SIG-M5 treated with dmso at 0.1 percent for 504 hours (cell line): ENCODE results near the gene RPS6KL1.

Source experiments
- DNase-seq: peaks from one replicate; lab custom pipeline; 2025; ENCODE audit not compliant: unreplicated experiment; lab: John Stamatoyannopoulos, UW

RPS6KL1 gene

GRCh38 chr14:74891870-74892269, 31.2 kb downstream of the RPS6KL1 start:
- no peak for DNase-seq

DNA sequence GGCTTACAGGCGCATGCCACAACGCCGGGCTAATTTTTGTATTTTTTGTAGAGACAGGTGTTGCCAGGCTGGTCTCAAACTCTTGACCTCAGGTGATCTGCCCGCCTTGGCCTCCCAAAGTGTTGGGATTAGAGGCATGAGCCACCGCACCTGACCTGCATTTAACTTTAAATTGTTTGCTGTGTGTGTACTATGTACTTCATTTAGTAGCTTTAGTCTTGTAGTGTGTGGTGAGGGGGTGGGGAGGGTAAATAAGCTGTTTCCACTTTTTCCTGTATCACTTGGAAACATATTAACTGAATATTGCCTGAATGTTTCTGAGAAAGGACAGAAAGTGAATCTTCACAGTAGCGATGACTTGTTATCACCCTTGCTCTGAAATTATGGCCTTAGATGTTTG, 32.8 kb downstream of the RPS6KL1 start:
- no peak for DNase-seq

DNA sequence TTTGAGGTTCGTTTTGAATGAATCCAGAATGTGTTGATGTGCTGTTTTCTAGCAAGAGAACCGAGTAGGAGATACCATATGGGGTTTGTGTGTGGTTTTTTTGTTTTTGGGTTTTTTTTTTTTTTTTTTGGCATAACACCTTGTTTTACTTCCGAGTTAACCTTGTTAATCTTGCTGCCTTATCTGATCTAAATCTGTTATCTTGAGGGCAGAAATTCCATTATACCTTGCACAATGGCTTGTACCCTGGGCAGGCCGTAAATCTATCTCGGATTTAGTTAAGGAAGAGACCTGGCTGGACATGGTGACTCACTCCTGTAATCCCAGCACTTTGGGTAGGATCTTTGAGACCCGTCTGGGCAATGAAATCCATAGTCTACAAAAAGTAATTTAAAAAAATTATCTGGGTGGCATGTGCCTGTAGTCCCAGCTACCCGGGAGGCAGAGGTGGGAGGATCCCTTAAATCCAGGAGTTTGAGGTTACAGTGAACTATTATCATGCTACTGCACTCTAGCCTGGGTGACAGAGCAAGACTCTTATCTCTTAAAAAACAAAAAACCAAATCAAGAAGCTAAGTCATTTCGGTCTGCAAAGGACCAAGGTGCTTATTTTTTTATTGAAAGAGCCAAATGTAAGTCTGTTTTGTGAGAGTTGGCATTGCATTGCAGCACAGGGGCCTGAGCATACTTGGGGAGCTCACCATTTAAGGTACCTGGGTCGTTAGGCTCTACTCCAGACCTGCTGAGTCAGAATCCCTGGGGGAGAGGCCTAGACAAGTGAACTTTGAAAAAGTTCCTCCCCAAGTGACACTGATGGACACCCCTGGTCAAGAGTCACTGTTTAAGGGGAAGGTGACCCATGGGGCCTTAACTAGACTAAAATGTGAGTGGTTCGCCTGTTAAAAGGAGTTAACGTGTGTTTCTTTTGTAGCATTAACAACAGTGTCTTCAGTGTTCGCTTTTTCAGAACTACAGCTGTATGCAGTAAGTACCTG, 34.6 kb downstream of the RPS6KL1 start:
- no peak for DNase-seq

DNA sequence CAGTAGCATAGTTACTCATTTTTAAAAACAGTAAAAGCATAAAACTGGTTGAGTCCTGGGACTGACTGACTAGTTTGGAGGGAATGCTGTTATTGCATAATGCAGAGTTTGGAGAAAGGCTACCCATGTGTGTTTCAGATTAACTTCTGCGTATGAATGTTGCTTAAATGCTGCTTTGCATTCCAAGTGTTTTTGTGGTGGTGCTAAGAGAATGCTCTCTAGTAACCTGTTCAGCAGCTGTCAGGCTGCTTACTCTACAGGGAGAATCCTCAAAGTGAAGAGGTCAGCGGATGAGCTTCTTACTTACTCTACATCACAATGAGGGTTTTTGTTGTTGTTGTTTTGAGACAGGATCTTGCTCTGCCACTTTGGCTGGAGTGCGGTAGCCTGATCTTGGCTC, 37.1 kb downstream of the RPS6KL1 start:
- DNase-seq, result no peak

GRCh38 chr14:74882103-74882920, 40.7 kb downstream of the RPS6KL1 start:
- peak; percentile 42 for DNase-seq

DNA sequence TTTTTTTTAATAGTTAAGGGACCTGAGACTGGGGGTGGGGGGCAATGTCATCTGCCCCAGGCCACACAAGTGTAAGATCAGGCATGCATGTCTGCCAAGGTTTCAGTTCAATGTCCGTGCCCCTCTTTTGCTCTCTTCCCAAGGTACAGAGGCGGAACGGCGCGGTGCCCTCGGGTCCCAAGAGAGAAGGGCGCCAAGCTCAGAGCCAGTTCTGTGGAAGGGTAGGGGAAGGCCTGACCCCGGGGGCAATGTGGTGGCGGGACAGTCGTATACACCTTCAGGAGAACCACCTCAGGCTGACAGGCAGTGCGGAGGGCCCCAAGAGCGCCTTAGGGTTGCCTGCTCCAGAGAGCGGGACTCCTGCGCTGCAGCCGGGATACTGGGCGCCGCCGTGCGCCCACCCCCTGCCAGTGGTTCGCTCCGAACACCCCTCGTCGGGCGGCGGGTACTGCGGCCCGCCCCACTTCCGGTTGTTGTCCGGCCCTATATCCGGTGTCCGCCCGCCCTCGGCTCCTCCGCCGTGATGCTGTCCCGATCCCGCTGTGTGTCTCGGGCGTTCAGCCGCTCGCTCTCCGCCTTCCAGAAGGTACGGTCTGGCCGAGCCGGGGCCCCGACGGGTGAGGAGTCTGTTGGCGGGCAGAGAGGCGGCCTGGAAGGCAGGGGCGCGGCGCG, 41.5 kb downstream of the RPS6KL1 start, which contains the start of gene DLST:
DLST (plus strand) TSS at position 486 of the 672 bp plus-strand sequence; CDS start at position 524, 38 bp downstream.
- DNase-seq, result peak; percentile 85

DNA sequence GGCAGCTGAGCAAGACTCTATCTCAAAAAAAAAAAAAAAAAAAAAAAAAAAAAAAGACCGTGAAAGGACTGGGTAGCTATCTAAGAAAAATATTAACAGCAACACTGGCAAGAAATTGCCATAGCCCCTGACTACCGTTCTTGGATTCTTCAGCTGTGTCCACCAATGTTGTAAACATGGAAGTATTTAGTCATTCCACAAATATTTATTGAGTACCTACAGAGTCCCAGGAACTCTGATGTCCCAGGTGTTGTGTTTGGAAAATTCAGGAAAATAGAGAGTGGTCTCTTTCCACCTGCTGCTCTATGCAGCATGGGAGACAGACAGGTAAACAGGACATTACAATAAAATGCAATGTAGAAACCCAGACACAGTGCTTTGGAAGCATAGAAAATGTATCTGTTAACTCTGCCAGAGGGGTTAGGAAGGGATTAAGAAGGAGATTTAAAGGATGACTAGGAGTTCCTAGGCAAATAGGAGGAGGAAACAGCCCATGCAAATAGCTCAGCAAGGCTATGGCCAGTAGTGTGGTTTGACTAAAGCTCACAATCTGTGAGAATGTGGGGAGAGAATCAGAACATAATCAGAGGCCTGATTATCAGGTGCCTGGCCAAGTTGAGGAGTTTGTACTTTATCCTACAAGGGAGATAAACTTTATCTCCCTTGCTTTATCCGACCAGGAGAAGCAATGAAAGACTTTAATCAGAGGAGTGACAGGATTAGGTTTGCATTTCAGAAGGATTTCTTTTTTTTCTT, 43.5 kb downstream of the RPS6KL1 start:
- DNase-seq, result no peak

GRCh38 chr14:74875941-74876913, 46.8 kb downstream of the RPS6KL1 start, which contains the start of gene PROX2:
Gene PROX2, minus strand, starts transcription at chr14:74876145. Its CDS starts 12,311 bp downstream, at chr14:74863834.
- peak; percentile 42 for DNase-seq

DNA sequence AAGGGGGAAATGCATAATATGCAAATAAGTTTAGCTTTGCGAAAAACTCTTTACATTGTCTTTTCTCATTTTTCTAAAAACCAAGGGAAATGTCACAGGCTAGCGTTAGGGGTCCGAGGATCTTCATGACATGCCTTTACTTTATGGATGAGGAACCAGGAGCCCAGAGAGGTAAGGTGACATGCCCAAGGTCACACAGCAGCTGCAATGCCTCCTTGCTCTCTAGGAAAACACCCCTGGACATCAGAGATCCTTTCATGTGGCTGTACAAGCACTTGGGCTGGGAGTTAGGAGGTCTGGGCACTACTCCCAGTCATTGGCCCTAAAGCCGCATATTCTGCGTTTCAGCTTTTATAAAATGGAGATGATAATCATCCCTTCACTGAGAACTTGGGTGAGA, 47.9 kb downstream of the RPS6KL1 start:
- no peak for DNase-seq

DNA sequence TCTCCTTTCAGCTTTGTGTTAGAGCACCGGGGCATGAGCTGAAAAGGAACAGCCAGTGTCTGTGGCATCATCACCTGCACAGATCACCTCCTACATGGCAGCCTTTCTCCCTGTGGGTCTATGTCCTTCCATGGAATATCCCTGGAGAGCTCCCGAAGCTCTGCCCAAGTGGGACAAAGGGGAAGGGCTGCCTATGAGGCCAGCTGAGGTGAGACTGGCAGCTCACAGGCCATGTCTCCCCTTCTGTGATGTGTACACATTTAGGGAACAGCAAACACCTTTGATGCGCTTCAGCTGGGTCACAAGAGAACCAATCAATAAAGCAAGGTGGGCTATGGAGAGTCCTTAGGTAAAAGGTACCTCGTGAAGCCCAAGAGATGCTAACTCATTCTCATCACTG, 51.2 kb downstream of the RPS6KL1 start:
- no peak for DNase-seq

- no peak for DNase-seq
These were observed 54.3 kb downstream of the RPS6KL1 start for GRCh38 chr14:74868739-74869138.

DNA sequence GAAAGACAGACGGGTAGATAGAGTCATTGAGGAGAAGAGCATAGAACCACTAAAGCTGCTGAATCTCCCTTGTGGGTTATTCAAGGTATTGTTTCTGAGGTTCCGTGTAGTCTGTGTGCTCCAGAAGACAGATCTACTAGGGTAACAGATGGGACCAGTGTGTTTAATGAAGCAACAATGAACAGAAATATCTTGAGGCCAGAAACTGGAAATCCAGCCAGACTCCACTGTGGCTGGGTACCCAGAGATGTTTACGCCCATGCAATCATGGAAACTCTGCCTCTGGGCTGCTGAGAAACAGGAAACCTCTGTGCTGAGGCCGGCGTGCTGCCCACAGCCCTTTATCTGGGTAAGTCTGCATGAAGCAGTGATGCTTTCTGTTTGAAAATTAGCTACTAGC, 55.4 kb downstream of the RPS6KL1 start:
- no peak for DNase-seq

DNA sequence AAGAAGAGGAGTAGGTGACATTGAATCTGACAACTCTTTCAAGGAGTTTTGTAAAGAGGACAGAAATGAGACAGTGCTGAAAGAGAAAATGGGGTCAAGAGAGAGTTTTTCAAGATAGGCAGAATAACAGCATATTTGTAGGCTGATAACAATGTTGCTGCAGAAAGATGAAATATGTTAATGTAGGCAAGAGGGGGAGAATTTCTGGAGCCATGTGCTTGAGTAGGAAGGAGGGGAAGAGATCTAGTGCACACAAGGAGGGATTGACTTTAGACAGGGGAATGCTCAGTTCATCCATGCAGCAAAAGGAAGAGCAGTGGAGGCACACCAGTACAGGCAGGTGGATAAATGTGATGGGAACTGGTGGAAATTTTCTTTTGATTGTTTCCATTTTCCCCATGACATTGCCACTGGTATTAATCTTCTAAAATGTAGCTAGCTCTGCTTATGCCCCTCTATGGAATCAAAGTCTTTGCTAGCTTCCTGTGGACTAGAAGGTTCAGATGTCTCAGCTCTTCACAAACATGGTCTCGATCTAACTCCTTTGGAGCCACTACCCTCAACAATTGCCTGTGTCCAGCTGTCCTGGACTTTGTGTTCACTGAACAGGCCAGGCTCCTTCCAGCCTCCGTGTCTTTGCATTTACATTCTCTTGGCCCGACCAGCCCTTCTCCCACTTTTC, 56.2 kb downstream of the RPS6KL1 start:
- no peak for DNase-seq

DNA sequence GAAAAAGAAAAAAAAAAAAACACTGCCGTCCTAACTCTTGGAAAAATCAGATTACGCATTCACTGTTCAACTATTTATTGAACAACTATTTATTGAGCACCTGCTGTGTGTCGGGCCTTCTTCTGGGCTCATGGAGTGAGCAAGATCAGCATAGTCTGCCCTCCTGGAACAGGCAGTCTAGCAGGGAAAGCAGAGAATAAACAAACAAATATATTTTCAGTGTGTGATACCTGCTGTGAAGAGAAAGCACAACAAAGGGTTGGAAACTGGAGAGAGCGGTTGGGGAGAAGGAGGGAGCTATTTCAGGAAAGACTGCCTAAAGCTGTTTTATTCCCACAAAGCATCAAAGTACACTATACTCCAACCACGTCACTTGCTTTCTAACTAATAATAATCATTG, 57.9 kb downstream of the RPS6KL1 start:
- no peak for DNase-seq

DNA sequence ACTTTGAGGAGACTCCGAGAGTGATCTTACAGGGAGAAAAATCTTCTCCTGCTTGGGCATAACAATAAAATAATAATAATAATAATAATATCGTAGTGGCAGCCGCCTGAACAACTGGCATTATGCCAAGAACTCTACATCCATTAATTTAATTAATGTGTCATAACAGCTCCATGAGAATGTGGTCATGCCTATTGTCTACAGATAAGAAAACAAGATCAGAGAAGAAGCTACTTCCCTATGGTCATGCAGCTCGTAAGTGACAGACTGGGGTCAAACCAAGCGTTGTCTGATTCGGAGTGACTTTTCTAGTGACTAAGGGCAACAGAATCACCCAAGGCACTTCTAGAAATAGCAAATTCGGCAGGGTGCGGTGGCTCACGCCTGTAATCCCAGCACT, 58.9 kb downstream of the RPS6KL1 start:
- DNase-seq, result no peak

GRCh38 chr14:74863274-74863673, 59.8 kb downstream of the RPS6KL1 start:
- DNase-seq, result peak; percentile 16

- no peak for DNase-seq
These were observed 61.3 kb downstream of the RPS6KL1 start for GRCh38 chr14:74861734-74862090.

GRCh38 chr14:74860899-74861733, 61.9 kb downstream of the RPS6KL1 start:
- DNase-seq, result peak; percentile 75
